ENCODE results near the gene AMPD2. TPM values are rescaled to one million over a fixed set of nuclear protein-coding genes. Genes with fewer than 3 reads are reported as not detected.

Gene AMPD2
- total RNA-seq, 1 experiment from 2014 or later: 69.9 TPM

DNA sequence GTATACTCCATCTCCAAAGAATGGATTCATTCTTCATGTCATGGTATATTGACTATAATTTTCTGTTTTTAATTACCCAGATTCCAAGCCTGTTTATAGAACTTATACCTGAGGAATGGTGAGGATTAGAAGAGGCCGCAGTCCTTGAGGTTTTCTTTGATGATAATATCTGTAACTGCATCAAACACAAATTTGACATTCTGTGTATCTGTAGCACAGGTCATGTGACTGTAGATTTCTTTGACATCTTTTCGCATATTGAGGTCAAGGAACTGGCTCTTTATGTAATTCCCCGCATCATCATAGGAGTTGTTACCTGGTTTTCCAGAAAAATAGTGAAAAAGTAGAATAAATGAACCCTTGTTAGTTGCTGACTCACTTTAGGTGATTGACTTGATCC, 16.4 kb upstream of the AMPD2 start (continued):
- TF ChIP-seq SP1 (IDR thresholded peaks at IDR 0.05; ENCODE audit: low read depth): no peak
- no peak for TF ChIP-seq ELF1 (IDR thresholded peaks at IDR 0.05; ENCODE audit: borderline replicate concordance, low read depth)
- no peak for TF ChIP-seq EZH2 (IDR thresholded peaks at IDR 0.05)
- TF ChIP-seq, protein P1, sequence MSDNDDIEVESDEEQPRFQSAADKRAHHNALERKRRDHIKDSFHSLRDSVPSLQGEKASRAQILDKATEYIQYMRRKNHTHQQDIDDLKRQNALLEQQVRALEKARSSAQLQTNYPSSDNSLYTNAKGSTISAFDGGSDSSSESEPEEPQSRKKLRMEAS (IDR thresholded peaks at IDR 0.05): no peak
- no peak for TF ChIP-seq CBX3 (IDR thresholded peaks at IDR 0.05; ENCODE audit: low read depth)
- TF ChIP-seq EZH2phosphoT487 (IDR thresholded peaks at IDR 0.05; ENCODE audit: borderline replicate concordance): no peak

DNA sequence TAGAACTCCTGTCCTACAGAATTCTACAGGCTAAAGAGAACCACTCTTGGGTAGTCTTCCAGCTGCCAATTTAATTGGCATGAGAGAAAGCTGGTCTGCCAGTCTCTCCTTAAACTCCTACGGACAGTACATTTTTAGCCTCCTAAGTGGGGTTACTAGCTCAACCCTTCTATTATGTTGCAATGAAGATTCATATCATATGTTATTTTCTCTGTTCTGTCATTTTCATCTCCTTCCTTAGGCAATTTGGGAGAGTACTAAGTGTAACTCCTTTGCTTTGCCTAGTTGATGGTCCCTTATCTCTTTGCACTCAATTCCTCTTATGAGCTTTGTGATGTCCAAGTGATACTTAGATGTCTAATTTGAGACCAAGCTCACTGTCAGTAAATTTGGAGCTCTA, 14.3 kb upstream of the AMPD2 start:
- CTCF ChIA-PET: no interaction called here
- H3K4me1 ChIP-seq (ENCODE audit: control insufficient read depth in 1 of 2, insufficient read depth in 2 of 2, low read length in 2 of 2): peaks cover 2 to 7% of the 10 kb centered on the region in 2 experiments; a peak in 3 of 4 replicates
- H3K4me3 ChIP-seq (replicated peaks in 1 of 2; ENCODE audit: low read depth in 1 of 2, low read length in 2 of 2): no peak overlapping the region
- H2AFZ ChIP-seq (ENCODE audit: low read depth, low read length, poor library complexity, severe bottlenecking): no peak overlapping the region
- no peaks in the 10 kb centered on the region for H3K27me3 ChIP-seq (ENCODE audit: insufficient read depth, low read length)
- BruUV-seq (replicated peaks): no TSS peak
- H3K36me3 ChIP-seq (ENCODE audit: control insufficient read depth in 1 of 2, insufficient read depth in 2 of 2, low read length in 2 of 2): no peaks in the 10 kb centered on the region
- intact Hi-C loops (cut with micrococcal nuclease): no loop called here
- ATAC-seq (no peak), DNase-seq (ENCODE audit: low read depth, low spot score) (no peak)
- no peak overlapping the region for H3K4me2 ChIP-seq (ENCODE audit: low read length)
- H3K9me2 ChIP-seq (ENCODE audit: insufficient read depth): no peaks in the 10 kb centered on the region
- no peaks in the 10 kb centered on the region for H4K20me1 ChIP-seq (ENCODE audit: insufficient read depth)
- RAD21 ChIA-PET (ENCODE audit: low non-redundant PET in 1 of 2, low total read pairs in 2 of 2, uncharacterized antibody in 2 of 2, unreplicated experiment in 2 of 2): no interaction called here
- H3K9ac ChIP-seq (ENCODE audit: low read length): no peak overlapping the region
- TF ChIP-seq JUND (IDR thresholded peaks at IDR 0.05): no peak
- no peak for TF ChIP-seq RAD21 (IDR thresholded peaks at IDR 0.05; ENCODE audit: low read depth)
- no peak for TF ChIP-seq YY1 (IDR thresholded peaks at IDR 0.05; ENCODE audit: extremely low read depth, insufficient replicate concordance, low read depth, low read length)
- no peak for TF ChIP-seq ZFX (IDR thresholded peaks at IDR 0.05)
- TF ChIP-seq EZH2phosphoT487 (IDR thresholded peaks at IDR 0.05; ENCODE audit: borderline replicate concordance): no peak
- TF ChIP-seq, protein P1 (IDR thresholded peaks at IDR 0.05): no peak
- TF ChIP-seq, protein P2, sequence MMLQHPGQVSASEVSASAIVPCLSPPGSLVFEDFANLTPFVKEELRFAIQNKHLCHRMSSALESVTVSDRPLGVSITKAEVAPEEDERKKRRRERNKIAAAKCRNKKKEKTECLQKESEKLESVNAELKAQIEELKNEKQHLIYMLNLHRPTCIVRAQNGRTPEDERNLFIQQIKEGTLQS (IDR thresholded peaks at IDR 0.05): no peak
- no peak overlapping the region for H3K27ac ChIP-seq (ENCODE audit: low read depth, low read length)
- POLR2A ChIA-PET: no interaction called here
- no peaks in the 10 kb centered on the region for H3K9me3 ChIP-seq (ENCODE audit: control insufficient read depth in 1 of 2, insufficient read depth in 1 of 2, low read depth in 1 of 2, low read length in 2 of 2)
- H3K79me2 ChIP-seq (ENCODE audit: insufficient read depth, low read length): no peaks in the 10 kb centered on the region
